Endodermal cell (in vitro differentiated cells): ENCODE data around the gene THEM4. TPM values are rescaled to one million over a fixed set of nuclear protein-coding genes. Genes with fewer than 3 reads are reported as not detected.

Experiments used
- DNase-seq: peaks from one replicate; pipeline ENCODE4 v3.0.0-alpha.2; 2017
- H3K27ac ChIP-seq: 2 replicates; pipeline ENCODE4 v1.5.1; 2013; ENCODE audit warnings: mild to moderate bottlenecking, low read depth, low read length, moderate library complexity
- H3K27me3 ChIP-seq: 2 replicates; pipeline ENCODE4 v1.6.1; 2013; ENCODE audit warnings: mild to moderate bottlenecking, low read length, moderate library complexity; ENCODE audit not compliant: insufficient read depth, control insufficient read depth, poor library complexity, severe bottlenecking
- H3K36me3 ChIP-seq: 2 replicates; pipeline ENCODE4 v1.7.0; 2013; ENCODE audit warnings: mild to moderate bottlenecking, low read length, moderate library complexity; ENCODE audit not compliant: control insufficient read depth, insufficient read depth
- H3K4me1 ChIP-seq: one replicate; pipeline ENCODE4 v1.7.0; 2013; ENCODE audit warnings: low read length; ENCODE audit not compliant: control insufficient read depth, insufficient read depth
- H3K4me3 ChIP-seq: 2 replicates; pipeline ENCODE4 v1.5.1; 2013; ENCODE audit warnings: mild to moderate bottlenecking, low read length, moderate library complexity
- H3K9ac ChIP-seq: 2 replicates; pipeline ENCODE4 v1.6.1; 2013; ENCODE audit warnings: mild to moderate bottlenecking, low read length, moderate library complexity; ENCODE audit not compliant: poor library complexity, severe bottlenecking; ENCODE audit errors: extremely low read depth
- H3K9me3 ChIP-seq: 2 replicates; pipeline ENCODE4 v1.6.1; 2013; ENCODE audit warnings: mild to moderate bottlenecking, low read length, moderate library complexity; ENCODE audit not compliant: control insufficient read depth
- H3K27ac Mint-ChIP-seq: 2 replicates; pipeline ENCODE4 v1.8.0; 2020; ENCODE audit warnings: mixed read lengths
- H3K27me3 Mint-ChIP-seq: 2 replicates; pipeline ENCODE4 v1.8.0; 2021; ENCODE audit warnings: mild to moderate bottlenecking, mixed read lengths; ENCODE audit not compliant: insufficient read depth
- H3K36me3 Mint-ChIP-seq: 2 replicates; pipeline ENCODE4 v1.8.0; 2020; ENCODE audit warnings: low read depth, mixed read lengths
- H3K4me1 Mint-ChIP-seq: 2 replicates; pipeline ENCODE4 v1.8.0; 2020; ENCODE audit warnings: mixed read lengths
- H3K4me3 Mint-ChIP-seq: 2 replicates; pipeline ENCODE4 v1.8.0; 2020; ENCODE audit warnings: mild to moderate bottlenecking, moderate library complexity, mixed read lengths
- H3K9me3 Mint-ChIP-seq: 2 replicates; pipeline ENCODE4 v1.8.0; 2020; ENCODE audit warnings: mild to moderate bottlenecking, mixed read lengths
- WGBS, 2 experiments: methylation state at CpG; one replicate each; pipeline versions ENCODE4 v1.1.5 to v1.1.7; 2013; ENCODE audit warnings: missing lambda C conversion rate in 2 of 2, mixed read lengths in 1 of 2; ENCODE audit not compliant: insufficient coverage in 1 of 2, insufficient read length in 1 of 2; 5-methylcytosine and 5-hydroxymethylcytosine counted together
- total RNA-seq, 2 donors: library from RNA; stranded (reverse); fragmentation: NEBNext Ultra II Directional in 1 of 2; extraction: Animal tissue kit (Norgen Biotek cat#: 25700) in 1 of 2; gene quantifications; 2 replicates in 1 of 2; 3 replicates in 1 of 2; pipeline ENCODE4 v1.2.1, GENCODE V29; 2021
- TF ChIP-seq, protein P1 (sequence below): fragments of 200-600 bp; sonication (generic); conservative IDR thresholded peaks from 2 replicates; pipeline ENCODE4 v1.5.0; 2021; ENCODE audit warnings: antibody characterized with exemption, mild to moderate bottlenecking

The THEM4 gene
- total RNA-seq, 2 donors from 2014 or later, result 12.2 to 14.3 TPM

- H3K27me3 ChIP-seq, result peaks cover 41% of the 10 kb centered on the region
- Mint-ChIP-seq H3K9me3 (no peaks in the 10 kb centered on the region), H3K27me3 (peaks cover 30% of the 10 kb centered on the region), H3K27ac (no peak overlapping the region), H3K4me1 (peaks cover 8% of the 10 kb centered on the region), H3K4me3 (no peak overlapping the region), H3K36me3 (no peaks in the 10 kb centered on the region)
- WGBS, 2 experiments, result 93 to 97% methylated on average over 3 to 6 of the region's 7 CpGs
- no peaks in the 10 kb centered on the region for H3K4me1 ChIP-seq
- no peak overlapping the region for H3K9ac ChIP-seq
- H3K4me3 ChIP-seq, result no peak overlapping the region
- H3K27ac ChIP-seq, result no peak overlapping the region
- no peaks in the 10 kb centered on the region for H3K9me3 ChIP-seq
- no peaks in the 10 kb centered on the region for H3K36me3 ChIP-seq
- TF ChIP-seq, protein P1, sequence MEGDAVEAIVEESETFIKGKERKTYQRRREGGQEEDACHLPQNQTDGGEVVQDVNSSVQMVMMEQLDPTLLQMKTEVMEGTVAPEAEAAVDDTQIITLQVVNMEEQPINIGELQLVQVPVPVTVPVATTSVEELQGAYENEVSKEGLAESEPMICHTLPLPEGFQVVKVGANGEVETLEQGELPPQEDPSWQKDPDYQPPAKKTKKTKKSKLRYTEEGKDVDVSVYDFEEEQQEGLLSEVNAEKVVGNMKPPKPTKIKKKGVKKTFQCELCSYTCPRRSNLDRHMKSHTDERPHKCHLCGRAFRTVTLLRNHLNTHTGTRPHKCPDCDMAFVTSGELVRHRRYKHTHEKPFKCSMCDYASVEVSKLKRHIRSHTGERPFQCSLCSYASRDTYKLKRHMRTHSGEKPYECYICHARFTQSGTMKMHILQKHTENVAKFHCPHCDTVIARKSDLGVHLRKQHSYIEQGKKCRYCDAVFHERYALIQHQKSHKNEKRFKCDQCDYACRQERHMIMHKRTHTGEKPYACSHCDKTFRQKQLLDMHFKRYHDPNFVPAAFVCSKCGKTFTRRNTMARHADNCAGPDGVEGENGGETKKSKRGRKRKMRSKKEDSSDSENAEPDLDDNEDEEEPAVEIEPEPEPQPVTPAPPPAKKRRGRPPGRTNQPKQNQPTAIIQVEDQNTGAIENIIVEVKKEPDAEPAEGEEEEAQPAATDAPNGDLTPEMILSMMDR, result no peak
- DNase-seq, result no peak
Measured at GRCh38 chr1:151835596-151835995, 73.7 kb downstream of the THEM4 start.

- no peak for DNase-seq
- Histone ChIP-seq H3K27ac (no peak overlapping the region), H3K9ac (no peak overlapping the region), H3K36me3 (no peaks in the 10 kb centered on the region), H3K4me1 (no peaks in the 10 kb centered on the region), H3K9me3 (no peaks in the 10 kb centered on the region), H3K27me3 (peaks cover 28% of the 10 kb centered on the region), H3K4me3 (no peak overlapping the region)
- TF ChIP-seq, protein P1, result no peak
- Mint-ChIP-seq H3K4me1 (peaks cover 16% of the 10 kb centered on the region), H3K27ac (no peak overlapping the region), H3K9me3 (no peaks in the 10 kb centered on the region), H3K4me3 (no peak overlapping the region), H3K36me3 (no peaks in the 10 kb centered on the region), H3K27me3 (peaks cover 22% of the 10 kb centered on the region)
- WGBS, 2 experiments, result 85% methylated on average over 3 of the region's 3 CpGs; no CpG with 5 or more reads in 1 of the 2 experiments
Measured at GRCh38 chr1:151834239-151834638, 75.1 kb downstream of the THEM4 start.

- Mint-ChIP-seq H3K27me3 (peaks cover 16% of the 10 kb centered on the region), H3K27ac (no peak overlapping the region), H3K4me3 (no peak overlapping the region), H3K9me3 (no peaks in the 10 kb centered on the region), H3K36me3 (no peaks in the 10 kb centered on the region), H3K4me1 (peaks cover 19% of the 10 kb centered on the region)
- peaks cover 19% of the 10 kb centered on the region for H3K27me3 ChIP-seq
- H3K4me1 ChIP-seq, result no peaks in the 10 kb centered on the region
- TF ChIP-seq, protein P1, result no peak
- no peak overlapping the region for H3K27ac ChIP-seq
- no peak for DNase-seq
- H3K9me3 ChIP-seq, result no peaks in the 10 kb centered on the region
- no peak overlapping the region for H3K9ac ChIP-seq
- WGBS, 2 experiments, result 70 to 86% methylated on average over 2 to 8 of the region's 8 CpGs
- H3K4me3 ChIP-seq, result no peak overlapping the region
- no peaks in the 10 kb centered on the region for H3K36me3 ChIP-seq
Measured at GRCh38 chr1:151833172-151833900, 76.0 kb downstream of the THEM4 start.
